SU-DHL-6 (cell line): ENCODE results near the gene ST7.

Experiments used
- H2AFZ ChIP-seq: fragments of 200-600 bp; sonication (generic); 2 replicates; pipeline ENCODE4 v1.6.1; 2014; ENCODE audit warnings: low read depth, mild to moderate bottlenecking, moderate library complexity, mixed read lengths, antibody characterized with exemption, low read length; ENCODE audit not compliant: severe bottlenecking
- H3F3A ChIP-seq: fragments of 200-600 bp; shearing (Covaris generic); 2 replicates; pipeline ENCODE4 v1.6.0; 2016; ENCODE audit warnings: antibody characterized with exemption, mild to moderate bottlenecking; ENCODE audit not compliant: insufficient read depth
- H3K27ac ChIP-seq: fragments of 200-600 bp; sonication (generic); 2 replicates; pipeline ENCODE4 v1.5.1; 2016; ENCODE audit warnings: low read depth, mild to moderate bottlenecking, low read length, moderate library complexity, mixed read lengths
- H3K27me3 ChIP-seq: fragments of 200-600 bp; sonication (generic), shearing (Covaris generic); 2 replicates; pipeline ENCODE4 v1.6.0; 2014; ENCODE audit warnings: mild to moderate bottlenecking, low read length
- H3K36me3 ChIP-seq: fragments of 200-600 bp; sonication (generic); 2 replicates; pipeline ENCODE4 v1.6.1; 2014; ENCODE audit warnings: mild to moderate bottlenecking, low read length, mixed read lengths
- H3K4me2 ChIP-seq: fragments of 300-600, 200-600 bp; shearing (Covaris generic), sonication (generic); 2 replicates; pipeline ENCODE4 v1.6.0; 2014; ENCODE audit warnings: low read length, low read depth, mild to moderate bottlenecking; ENCODE audit not compliant: poor library complexity, severe bottlenecking
- H3K4me3 ChIP-seq: fragments of 200-600 bp; sonication (generic); 2 replicates; pipeline ENCODE4 v1.5.1; 2014; ENCODE audit warnings: antibody characterized with exemption, low read length, mild to moderate bottlenecking, mixed read lengths; ENCODE audit not compliant: insufficient read depth, poor library complexity, severe bottlenecking
- H3K79me2 ChIP-seq: fragments of 200-600 bp; sonication (generic); 2 replicates; pipeline ENCODE4 v1.6.1; 2014; ENCODE audit warnings: mild to moderate bottlenecking, low read length, moderate library complexity; ENCODE audit not compliant: insufficient read depth
- H3K9ac ChIP-seq: fragments of 200-600 bp; sonication (generic); 2 replicates; pipeline ENCODE4 v1.7.0; 2014; ENCODE audit warnings: mild to moderate bottlenecking, low read length
- H3K9me2 ChIP-seq: fragments of 200-600 bp; sonication (generic); replicated peaks from 2 replicates; pipeline ENCODE4 v1.6.1; 2014; ENCODE audit warnings: low read length; ENCODE audit not compliant: insufficient read depth
- H3K9me3 ChIP-seq: fragments of 200-600 bp; sonication (generic); 2 replicates; pipeline ENCODE4 v1.6.1; 2014; ENCODE audit warnings: low read length, mixed read lengths; ENCODE audit not compliant: insufficient read depth
- H4K20me1 ChIP-seq: fragments of 200-600 bp; sonication (generic); 2 replicates; pipeline ENCODE4 v1.6.1; 2014; ENCODE audit warnings: low read depth, mild to moderate bottlenecking, antibody characterized with exemption, low read length, moderate library complexity, mixed read lengths
- EZH2phosphoT487 ChIP-seq: fragments of 200-600 bp; sonication (generic), shearing (Covaris generic); conservative IDR thresholded peaks from 2 replicates; pipeline ENCODE4 v1.6.1; 2018; ENCODE audit warnings: mild to moderate bottlenecking, antibody characterized with exemption, low read length, moderate library complexity, mixed read lengths
- TF ChIP-seq, protein P1 (sequence below): fragments of 200-600 bp; sonication (generic); IDR thresholded peaks from one replicate; pipeline ENCODE4 v1.5.1; 2017; ENCODE audit warnings: antibody characterized with exemption, mild to moderate bottlenecking, low read length, moderate library complexity; ENCODE audit not compliant: insufficient read depth, poor library complexity, severe bottlenecking

The ST7 gene

DNA sequence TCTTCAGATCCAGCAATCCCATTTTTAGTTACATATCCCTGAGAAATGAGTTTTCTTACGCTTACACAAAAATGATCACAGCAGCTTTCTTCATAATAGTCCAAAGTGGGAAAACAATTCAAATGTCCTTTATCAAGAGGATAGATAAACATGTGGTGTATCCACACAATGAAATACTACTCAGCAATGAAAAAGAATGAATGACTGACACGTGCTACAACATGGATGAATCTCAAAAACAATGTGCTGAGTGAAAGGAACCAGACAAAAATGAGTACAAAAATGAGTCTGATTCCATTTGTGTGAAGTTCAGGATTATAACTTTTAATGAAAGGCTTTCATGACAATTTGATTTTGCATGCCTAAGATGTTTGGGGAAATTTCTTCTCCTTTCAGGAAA, 230.4 kb downstream of the ST7 start:
- Histone ChIP-seq H2AFZ (no peak overlapping the region), H3F3A (no peaks in the 10 kb centered on the region), H3K9me2 (no peaks in the 10 kb centered on the region), H3K9ac (no peak overlapping the region), H3K36me3 (no peaks in the 10 kb centered on the region), H3K27ac (no peak overlapping the region), H3K4me3 (no peak overlapping the region), H4K20me1 (no peaks in the 10 kb centered on the region), H3K79me2 (no peaks in the 10 kb centered on the region), H3K4me2 (no peak overlapping the region), H3K27me3 (no peaks in the 10 kb centered on the region), H3K9me3 (no peaks in the 10 kb centered on the region)
- no peak for TF ChIP-seq EZH2phosphoT487
- TF ChIP-seq, protein P1, sequence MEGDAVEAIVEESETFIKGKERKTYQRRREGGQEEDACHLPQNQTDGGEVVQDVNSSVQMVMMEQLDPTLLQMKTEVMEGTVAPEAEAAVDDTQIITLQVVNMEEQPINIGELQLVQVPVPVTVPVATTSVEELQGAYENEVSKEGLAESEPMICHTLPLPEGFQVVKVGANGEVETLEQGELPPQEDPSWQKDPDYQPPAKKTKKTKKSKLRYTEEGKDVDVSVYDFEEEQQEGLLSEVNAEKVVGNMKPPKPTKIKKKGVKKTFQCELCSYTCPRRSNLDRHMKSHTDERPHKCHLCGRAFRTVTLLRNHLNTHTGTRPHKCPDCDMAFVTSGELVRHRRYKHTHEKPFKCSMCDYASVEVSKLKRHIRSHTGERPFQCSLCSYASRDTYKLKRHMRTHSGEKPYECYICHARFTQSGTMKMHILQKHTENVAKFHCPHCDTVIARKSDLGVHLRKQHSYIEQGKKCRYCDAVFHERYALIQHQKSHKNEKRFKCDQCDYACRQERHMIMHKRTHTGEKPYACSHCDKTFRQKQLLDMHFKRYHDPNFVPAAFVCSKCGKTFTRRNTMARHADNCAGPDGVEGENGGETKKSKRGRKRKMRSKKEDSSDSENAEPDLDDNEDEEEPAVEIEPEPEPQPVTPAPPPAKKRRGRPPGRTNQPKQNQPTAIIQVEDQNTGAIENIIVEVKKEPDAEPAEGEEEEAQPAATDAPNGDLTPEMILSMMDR = no peak

DNA sequence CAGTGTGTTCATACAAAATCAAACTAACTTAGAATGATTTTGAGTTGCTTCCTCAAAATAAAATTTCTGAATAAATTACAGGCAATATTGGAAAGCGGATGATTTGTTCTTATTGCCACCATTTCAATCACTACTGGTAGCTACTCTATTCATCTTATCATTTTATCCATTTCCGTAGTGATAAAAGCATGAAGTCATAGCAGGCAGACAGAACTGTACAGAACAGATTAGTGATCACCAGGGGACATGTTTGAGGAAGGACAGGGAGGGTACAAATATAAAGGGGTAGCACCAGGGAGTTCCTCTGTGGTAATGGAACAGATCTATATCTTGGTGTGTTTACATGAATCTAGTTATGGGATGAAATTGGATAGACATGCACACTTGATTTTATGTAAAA, 231.1 kb downstream of the ST7 start:
- Histone ChIP-seq H3K4me2 (no peak overlapping the region), H3K27me3 (no peaks in the 10 kb centered on the region), H3K27ac (no peak overlapping the region), H3K9ac (no peak overlapping the region), H2AFZ (no peak overlapping the region), H3K4me3 (no peak overlapping the region), H3K9me3 (no peaks in the 10 kb centered on the region), H3K9me2 (no peaks in the 10 kb centered on the region), H3F3A (no peaks in the 10 kb centered on the region), H3K79me2 (no peaks in the 10 kb centered on the region), H4K20me1 (no peaks in the 10 kb centered on the region), H3K36me3 (no peaks in the 10 kb centered on the region)
- TF ChIP-seq EZH2phosphoT487 = no peak
- TF ChIP-seq, protein P1 = no peak

DNA sequence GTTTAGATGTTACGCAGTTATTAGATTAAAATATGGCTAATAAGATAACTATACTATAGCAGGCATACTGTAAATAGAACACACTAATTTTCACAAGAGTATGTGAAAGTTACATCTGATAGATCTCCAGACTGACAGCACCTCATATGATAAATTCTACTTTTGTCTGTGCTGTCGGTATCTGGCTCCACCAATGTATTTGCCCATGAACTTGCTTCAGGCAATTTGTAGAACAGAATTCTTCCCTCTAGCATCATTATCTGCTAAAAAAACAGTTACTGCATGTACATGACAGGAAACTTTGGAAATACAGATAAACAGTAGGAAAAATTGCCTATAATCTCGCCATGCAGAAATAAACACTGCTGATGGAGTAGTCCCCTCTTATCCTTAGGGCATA, 231.8 kb downstream of the ST7 start:
- Histone ChIP-seq H3K9ac (no peak overlapping the region), H4K20me1 (no peaks in the 10 kb centered on the region), H3K27ac (no peak overlapping the region), H3K9me3 (no peaks in the 10 kb centered on the region), H3K9me2 (no peaks in the 10 kb centered on the region), H3K4me3 (no peak overlapping the region), H2AFZ (no peak overlapping the region), H3K27me3 (no peaks in the 10 kb centered on the region), H3F3A (no peaks in the 10 kb centered on the region), H3K4me2 (no peak overlapping the region), H3K79me2 (no peaks in the 10 kb centered on the region), H3K36me3 (no peaks in the 10 kb centered on the region)
- TF ChIP-seq, protein P1 = no peak
- TF ChIP-seq EZH2phosphoT487 = no peak
